K562 (cell line): ENCODE data around the gene SLC6A9. TPM values are rescaled to one million over a fixed set of nuclear protein-coding genes. Genes with fewer than 3 reads are reported as not detected.

Experiments used
- ATF2 ChIP-seq: sonication (generic); formaldehyde crosslinking; IDR thresholded peaks from 2 replicates; pipeline ENCODE4 v1.8.1; 2022; ENCODE audit warnings: missing genetic modification reagents
- CBX3 ChIP-seq, 2 experiments: IDR thresholded peaks; 1 replicate in 1 of 2; 2 replicates in 1 of 2; pipeline ENCODE4 v1.6.1; 2012; ENCODE audit warnings: inconsistent platforms in 2 of 2, low read length in 2 of 2, borderline replicate concordance in 1 of 2, control low read depth in 1 of 2
- CC2D1A ChIP-seq: fragments of 450-650 bp; IDR thresholded peaks from 2 replicates; pipeline ENCODE4 v1.6.1; 2017; ENCODE audit warnings: mild to moderate bottlenecking
- EHMT2 ChIP-seq: fragments of 450-650 bp; IDR thresholded peaks from 2 replicates; pipeline ENCODE4 v1.6.1; 2018; ENCODE audit warnings: antibody characterized with exemption
- ETV6 ChIP-seq, 3 experiments: fragments of 150-350 bp in 1 of 3; sonication (generic) in 1 of 3; formaldehyde crosslinking in 1 of 3; IDR thresholded peaks; 2 replicates each; pipeline versions ENCODE4 v1.6.1 to v1.8.0; 2014 to 2022; ENCODE audit warnings: borderline replicate concordance in 2 of 3, low read depth in 2 of 3, antibody characterized with exemption in 1 of 3, low read length in 1 of 3, mild to moderate bottlenecking in 1 of 3, missing genetic modification reagents in 1 of 3
- FOXP4 ChIP-seq: sonication (generic); formaldehyde crosslinking; IDR thresholded peaks from 2 replicates; pipeline ENCODE4 v1.8.0; 2022; ENCODE audit warnings: mild to moderate bottlenecking, missing genetic modification reagents, borderline replicate concordance
- HDAC1 ChIP-seq, 2 experiments: fragments of 450-650 bp; IDR thresholded peaks; 2 replicates each; pipeline ENCODE4 v1.6.1; 2016 to 2017; ENCODE audit warnings: inconsistent platforms in 1 of 2, mild to moderate bottlenecking in 1 of 2, moderate library complexity in 1 of 2
- HMG20A ChIP-seq: fragments of 450-650 bp; formaldehyde crosslinking; conservative IDR thresholded peaks from 2 replicates; pipeline ENCODE4 v1.4.0; 2020; ENCODE audit warnings: mild to moderate bottlenecking, mixed read lengths
- ID3 ChIP-seq, 2 experiments: fragments of 250-450 bp in 1 of 2; fragments of 450-650 bp in 1 of 2; sonication (Bioruptor Pico) in 1 of 2; IDR thresholded peaks; 2 replicates each; pipeline versions ENCODE4 v1.6.1 to v1.8.0; 2016 to 2021; ENCODE audit warnings: mild to moderate bottlenecking in 2 of 2, moderate library complexity in 2 of 2, missing compliant biosample characterization in 1 of 2, missing genetic modification characterization in 1 of 2
- PTRF ChIP-seq: fragments of 450-650 bp; IDR thresholded peaks from 2 replicates; pipeline ENCODE4 v1.6.1; 2016; ENCODE audit warnings: mild to moderate bottlenecking, missing genetic modification characterization, missing compliant biosample characterization
- SMAD1 ChIP-seq: fragments of 150-350 bp; IDR thresholded peaks from 2 replicates; pipeline ENCODE4 v1.6.1; 2014; ENCODE audit warnings: low read length, low read depth; ENCODE audit not compliant: partially characterized antibody
- SMC3 ChIP-seq: conservative IDR thresholded peaks from 2 replicates; pipeline ENCODE4 v1.6.1; 2011; ENCODE audit warnings: low read depth, low read length, improper control_type of control experiment; ENCODE audit not compliant: insufficient read depth
- TBP ChIP-seq: optimal IDR thresholded peaks from 2 replicates; pipeline ENCODE3; 2011; ENCODE audit warnings: low read depth, low read length, improper control_type of control experiment
- ZNF589 ChIP-seq: fragments of 200-800 bp; sonication (Bioruptor generic); IDR thresholded peaks from 2 replicates; pipeline ENCODE4 v1.6.1; 2016; ENCODE audit warnings: low read depth, missing genetic modification characterization, missing compliant biosample characterization
- polyA plus RNA-seq, 8 experiments: library from polyadenylated mRNA; depleted of rRNA in 4 of 8; stranded (reverse) in 5 of 8; unstranded in 3 of 8; fragments of >200 nt; fragmentation: Nextera tagmentation in 2 of 8; fragmentation: Illumina TruSeq in 1 of 8; extraction: Ambion mirVana in 2 of 8; extraction: Trizol in 1 of 8; gene quantifications; 2 replicates each; pipeline versions ENCODE4 v1.2.1 to v1.2.3, GENCODE V29; 2011 to 2014; ENCODE audit warnings: inconsistent platforms in 1 of 8, missing spikeins in 1 of 8
- total RNA-seq, 7 experiments: library from RNA; depleted of rRNA in 6 of 7; stranded (reverse); fragments of >200 nt in 6 of 7; fragmentation: Illumina TruSeq in 2 of 7; extraction: Trizol in 2 of 7; gene quantifications; 2 replicates each; pipeline versions ENCODE4 v1.2.1 to v1.2.3, GENCODE V29; 2011 to 2021; ENCODE audit warnings: low replicate concordance in 1 of 7
- TF ChIP-seq, protein P1 (sequence below), 2 experiments: fragments of 450-650 bp; formaldehyde crosslinking in 1 of 2; IDR thresholded peaks; 2 replicates each; pipeline versions ENCODE4 v1.4.0 to v1.6.1; 2014 to 2020; ENCODE audit warnings: mild to moderate bottlenecking in 2 of 2, borderline replicate concordance in 1 of 2, low read depth in 1 of 2

SLC6A9 gene
- total and polyA plus RNA-seq, 9 of the 15 experiments (the other 6 are each of a cell fraction or from before 2014, with no cell fraction given): 0.17 to 18.7 (median 2.9) TPM

GRCh38 chr1:43982808-43983207, 48.5 kb downstream of the SLC6A9 start (continued):
- TF ChIP-seq ATF2 (CRISPR knock-in tag): no peak
- TF ChIP-seq SMC3: no peak
- TF ChIP-seq EHMT2: 0 out of 2 replicates have a peak, but pooled peaks have one; percentile 8
- TF ChIP-seq HDAC1 (IDR thresholded peaks at IDR 0.05): no peak
- TF ChIP-seq ID3 (CRISPR knock-in tag; IDR thresholded peaks at IDR 0.05): no peak
- no peak for TF ChIP-seq ID3 (tag; IDR thresholded peaks at IDR 0.05)
- TF ChIP-seq TBP: no peak
- no peak for TF ChIP-seq SMAD1
- no peak for TF ChIP-seq FOXP4 (CRISPR knock-in tag)
- TF ChIP-seq HMG20A (CRISPR knock-in tag): no peak
- TF ChIP-seq, protein P1, sequence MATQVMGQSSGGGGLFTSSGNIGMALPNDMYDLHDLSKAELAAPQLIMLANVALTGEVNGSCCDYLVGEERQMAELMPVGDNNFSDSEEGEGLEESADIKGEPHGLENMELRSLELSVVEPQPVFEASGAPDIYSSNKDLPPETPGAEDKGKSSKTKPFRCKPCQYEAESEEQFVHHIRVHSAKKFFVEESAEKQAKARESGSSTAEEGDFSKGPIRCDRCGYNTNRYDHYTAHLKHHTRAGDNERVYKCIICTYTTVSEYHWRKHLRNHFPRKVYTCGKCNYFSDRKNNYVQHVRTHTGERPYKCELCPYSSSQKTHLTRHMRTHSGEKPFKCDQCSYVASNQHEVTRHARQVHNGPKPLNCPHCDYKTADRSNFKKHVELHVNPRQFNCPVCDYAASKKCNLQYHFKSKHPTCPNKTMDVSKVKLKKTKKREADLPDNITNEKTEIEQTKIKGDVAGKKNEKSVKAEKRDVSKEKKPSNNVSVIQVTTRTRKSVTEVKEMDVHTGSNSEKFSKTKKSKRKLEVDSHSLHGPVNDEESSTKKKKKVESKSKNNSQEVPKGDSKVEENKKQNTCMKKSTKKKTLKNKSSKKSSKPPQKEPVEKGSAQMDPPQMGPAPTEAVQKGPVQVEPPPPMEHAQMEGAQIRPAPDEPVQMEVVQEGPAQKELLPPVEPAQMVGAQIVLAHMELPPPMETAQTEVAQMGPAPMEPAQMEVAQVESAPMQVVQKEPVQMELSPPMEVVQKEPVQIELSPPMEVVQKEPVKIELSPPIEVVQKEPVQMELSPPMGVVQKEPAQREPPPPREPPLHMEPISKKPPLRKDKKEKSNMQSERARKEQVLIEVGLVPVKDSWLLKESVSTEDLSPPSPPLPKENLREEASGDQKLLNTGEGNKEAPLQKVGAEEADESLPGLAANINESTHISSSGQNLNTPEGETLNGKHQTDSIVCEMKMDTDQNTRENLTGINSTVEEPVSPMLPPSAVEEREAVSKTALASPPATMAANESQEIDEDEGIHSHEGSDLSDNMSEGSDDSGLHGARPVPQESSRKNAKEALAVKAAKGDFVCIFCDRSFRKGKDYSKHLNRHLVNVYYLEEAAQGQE (IDR thresholded peaks at IDR 0.05; ENCODE audit: borderline replicate concordance): no peak
- TF ChIP-seq, protein P1 (CRISPR knock-in tag; IDR thresholded peaks at IDR 0.05; ENCODE audit: low read depth): no peak
- TF ChIP-seq CC2D1A: no peak
- no peak for TF ChIP-seq CBX3 (IDR thresholded peaks at IDR 0.05; ENCODE audit: borderline replicate concordance in 1 of 2, low read length in 2 of 2)
- no peak for TF ChIP-seq PTRF (tag)
- no peak for TF ChIP-seq ZNF589
- TF ChIP-seq ETV6 (IDR thresholded peaks at IDR 0.05; ENCODE audit: borderline replicate concordance in 1 of 2, low read depth in 2 of 2, low read length in 1 of 2): no peak
- TF ChIP-seq ETV6 (CRISPR knock-in tag; IDR thresholded peaks at IDR 0.05; ENCODE audit: borderline replicate concordance): no peak
